HG02840 (cell line): ENCODE data around the gene COQ5.

ENCODE experiments used
- ATAC-seq: cut with Tn5 transposase; IDR thresholded peaks from one replicate; pipeline ENCODE4 v1.9.1; 2021; ENCODE audit warnings: mild to moderate bottlenecking, moderate library complexity, moderate number of reproducible peaks; ENCODE audit not compliant: unreplicated experiment, low FRiP score

COQ5 gene, protein sequence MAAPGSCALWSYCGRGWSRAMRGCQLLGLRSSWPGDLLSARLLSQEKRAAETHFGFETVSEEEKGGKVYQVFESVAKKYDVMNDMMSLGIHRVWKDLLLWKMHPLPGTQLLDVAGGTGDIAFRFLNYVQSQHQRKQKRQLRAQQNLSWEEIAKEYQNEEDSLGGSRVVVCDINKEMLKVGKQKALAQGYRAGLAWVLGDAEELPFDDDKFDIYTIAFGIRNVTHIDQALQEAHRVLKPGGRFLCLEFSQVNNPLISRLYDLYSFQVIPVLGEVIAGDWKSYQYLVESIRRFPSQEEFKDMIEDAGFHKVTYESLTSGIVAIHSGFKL

DNA sequence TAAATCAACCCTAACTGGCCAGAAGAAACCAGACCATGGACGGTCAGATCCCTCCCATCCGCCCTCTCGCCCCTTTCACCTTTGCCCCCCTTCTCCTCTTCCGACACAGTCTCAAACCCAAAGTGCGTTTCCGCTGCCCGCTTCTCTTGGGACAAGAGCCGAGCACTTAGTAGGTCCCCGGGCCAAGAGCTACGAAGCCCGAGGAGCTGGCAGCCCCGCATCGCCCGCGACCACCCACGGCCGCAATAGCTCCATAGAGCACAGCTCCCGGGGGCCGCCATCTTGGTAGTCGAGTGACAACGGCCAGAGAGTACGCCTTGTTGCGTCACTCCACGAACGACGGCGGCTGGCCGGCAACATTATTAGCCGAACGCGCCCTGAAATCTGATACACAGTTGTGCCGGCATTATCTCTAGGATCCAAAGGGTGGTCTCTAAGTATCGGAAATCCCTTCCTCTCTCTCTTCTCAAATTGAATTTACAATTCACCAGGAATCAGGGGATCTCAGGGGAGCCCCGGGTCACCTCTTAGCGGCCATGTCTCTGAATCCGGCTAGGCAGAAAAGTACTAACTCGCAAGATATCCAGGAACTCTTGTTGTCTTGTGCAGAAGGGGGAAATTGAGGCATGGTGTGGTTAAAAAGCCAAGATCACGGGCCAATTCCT lies at the start of gene COQ5:
COQ5 (minus strand) TSS at position 298 of the 665 bp plus-strand sequence; CDS start at position 281, 17 bp downstream.
- peak; percentile 66 for ATAC-seq

DNA sequence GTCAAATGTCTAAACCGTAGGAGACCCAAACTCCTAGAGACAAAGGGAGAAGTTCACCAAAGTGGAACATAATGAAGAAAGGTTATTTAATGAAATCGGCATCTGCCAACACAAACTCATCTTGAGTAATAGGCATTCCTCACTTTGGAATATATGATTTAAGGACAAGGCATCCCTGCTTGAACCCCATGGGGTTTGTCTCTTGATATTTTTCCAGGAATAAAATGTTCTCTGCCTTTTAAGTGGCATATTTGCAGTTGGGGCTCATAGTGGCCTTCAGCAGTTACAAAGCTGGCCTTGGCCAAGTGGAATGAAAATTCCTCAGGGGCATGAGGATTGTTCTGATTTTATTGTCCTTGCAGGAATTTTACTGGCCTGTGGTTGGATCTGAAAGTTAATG lies 45.1 kb upstream of the COQ5 start:
- ATAC-seq = no peak

DNA sequence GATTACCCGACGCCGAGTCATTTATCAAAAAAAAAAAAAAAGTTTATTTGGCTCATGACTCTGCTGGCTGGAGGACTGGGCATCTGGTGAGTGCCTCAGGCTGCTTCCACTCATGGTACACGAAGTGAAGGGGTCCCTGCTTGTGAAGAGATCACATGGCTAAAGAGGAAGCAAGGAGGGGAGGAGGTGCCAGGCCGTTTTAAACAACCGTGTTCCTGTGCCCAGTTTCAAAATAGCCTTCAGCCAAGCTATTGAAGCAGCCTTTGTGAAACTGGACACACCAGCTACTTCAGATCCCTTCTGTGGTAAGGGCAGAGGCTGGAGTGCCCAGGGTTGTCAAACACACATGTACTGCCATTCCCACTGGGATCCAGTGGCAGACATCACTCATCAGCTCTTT lies 44.6 kb upstream of the COQ5 start:
- ATAC-seq = no peak

DNA sequence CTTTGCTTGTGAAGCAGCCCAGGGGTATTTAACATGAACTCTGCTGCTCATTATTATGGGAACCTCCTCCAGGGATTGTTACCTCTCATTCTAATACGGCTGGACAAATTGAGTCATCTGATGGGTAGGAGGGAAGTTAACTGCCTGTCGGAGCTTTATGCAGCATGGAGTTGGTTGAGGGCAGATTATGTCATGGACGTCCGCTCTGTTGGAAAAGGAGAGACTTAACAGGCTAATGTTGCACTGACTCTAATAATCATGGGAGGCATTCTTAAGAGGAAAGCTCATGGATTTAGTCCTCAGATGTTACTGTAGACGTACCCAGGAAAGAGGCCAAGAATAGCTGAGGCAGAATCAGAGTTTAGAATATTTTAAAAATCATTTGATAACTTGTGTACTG lies 42.3 kb upstream of the COQ5 start:
- no peak for ATAC-seq

GRCh38 chr12:120563495-120563894 lies 34.5 kb upstream of the COQ5 start:
- no peak for ATAC-seq

DNA sequence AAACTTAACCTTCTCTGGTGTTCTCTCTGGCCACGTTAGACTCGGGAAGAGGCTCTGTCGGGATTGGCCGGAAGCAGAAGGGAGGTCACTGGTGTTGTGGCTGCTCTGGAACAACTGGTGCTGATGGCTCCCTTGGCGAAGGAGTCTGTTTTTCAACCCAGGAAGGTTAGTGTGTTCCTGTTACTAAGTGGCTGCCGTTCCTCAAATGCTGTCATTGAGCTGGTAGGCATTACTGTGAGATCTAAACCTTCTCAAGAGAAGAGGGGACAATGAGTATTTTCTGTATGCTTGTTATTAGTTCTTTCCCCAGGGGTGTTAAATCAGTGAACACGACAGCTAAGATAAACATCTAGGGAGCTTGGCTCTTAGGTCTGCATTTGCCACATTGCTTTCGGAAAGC lies 33.9 kb upstream of the COQ5 start:
- no peak for ATAC-seq

DNA sequence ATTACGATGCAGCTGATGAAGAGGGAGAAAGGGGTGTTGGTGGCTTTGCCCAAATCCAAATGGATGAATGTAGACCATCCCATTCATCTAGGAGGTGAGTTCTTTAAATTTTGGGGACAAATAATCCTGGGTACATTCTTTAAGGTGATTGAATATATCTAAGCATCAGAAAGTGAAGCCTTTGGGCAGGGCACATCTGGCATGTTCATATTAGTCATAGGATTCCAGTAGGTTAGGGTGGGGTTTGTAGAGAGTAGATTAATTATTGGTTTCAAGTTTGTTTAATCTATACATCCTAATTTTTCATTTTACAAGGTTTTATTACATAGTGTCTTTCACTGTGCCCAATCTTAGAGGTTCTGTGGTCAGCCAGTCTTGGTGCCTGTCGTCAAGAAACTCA lies 28.6 kb upstream of the COQ5 start:
- no peak for ATAC-seq

GRCh38 chr12:120554678-120555077 lies 25.7 kb upstream of the COQ5 start:
- ATAC-seq = no peak

DNA sequence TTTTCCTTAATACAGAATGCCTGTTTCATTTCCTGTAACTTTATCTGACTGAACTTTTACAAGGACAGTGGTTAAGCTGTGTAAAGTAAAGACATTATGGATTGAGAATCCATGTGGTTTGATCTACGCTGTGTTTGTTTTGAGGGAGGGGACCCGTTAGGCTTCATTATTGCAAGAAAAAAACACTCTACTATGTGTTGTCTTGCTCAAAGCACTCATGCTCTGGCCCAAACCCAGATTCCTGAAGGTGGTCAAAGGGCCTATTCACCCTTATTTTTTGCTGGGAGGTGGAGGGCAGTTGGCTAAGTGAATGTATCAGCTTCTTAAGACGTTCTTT lies 17.1 kb upstream of the COQ5 start:
- ATAC-seq = no peak

GRCh38 chr12:120544691-120545090 lies 15.7 kb upstream of the COQ5 start:
- ATAC-seq = no peak

DNA sequence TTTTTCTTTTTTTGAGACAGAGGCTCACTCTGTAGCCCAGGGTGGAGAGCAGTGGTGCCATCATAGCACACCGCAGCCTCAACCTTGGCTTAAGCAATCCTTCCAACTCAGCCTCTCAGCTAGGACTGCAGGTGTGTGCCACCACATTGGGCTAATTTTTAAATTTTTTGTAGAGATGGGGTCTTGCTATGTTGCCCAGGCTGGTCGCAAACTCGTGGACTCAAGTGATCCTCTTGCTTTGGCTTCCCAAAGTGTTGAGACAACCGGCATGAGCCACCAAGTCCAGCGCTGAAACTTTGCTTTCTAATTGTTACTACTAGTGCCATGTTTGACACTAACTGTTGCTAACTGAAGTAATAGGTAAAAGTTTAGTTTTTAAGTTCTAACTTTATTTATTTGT lies 13.2 kb upstream of the COQ5 start:
- ATAC-seq = no peak

- no peak for ATAC-seq
Observed at GRCh38 chr12:120540445-120540844, 11.5 kb upstream of the COQ5 start.

GRCh38 chr12:120539303-120539702 lies 10.3 kb upstream of the COQ5 start:
- ATAC-seq = no peak

GRCh38 chr12:120538281-120539156 lies 9.6 kb upstream of the COQ5 start:
- ATAC-seq = no peak

DNA sequence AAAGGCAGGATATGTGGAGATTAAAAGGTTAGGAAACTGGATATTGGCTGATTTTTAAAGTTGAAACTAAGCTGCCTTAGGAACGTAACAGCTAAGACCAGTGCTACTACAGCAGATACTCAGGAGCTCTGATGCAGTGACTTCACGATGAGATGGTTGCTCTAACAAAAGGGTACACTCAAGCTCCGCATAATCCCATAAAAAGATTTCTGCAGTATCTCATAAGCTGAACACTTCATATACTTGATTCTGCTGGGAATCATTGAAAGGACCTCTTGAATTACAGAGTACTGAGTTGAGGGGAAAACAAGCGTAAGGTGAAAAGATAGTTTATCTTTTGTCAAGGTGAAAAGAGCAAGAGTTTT lies 8.9 kb upstream of the COQ5 start:
- ATAC-seq = no peak

DNA sequence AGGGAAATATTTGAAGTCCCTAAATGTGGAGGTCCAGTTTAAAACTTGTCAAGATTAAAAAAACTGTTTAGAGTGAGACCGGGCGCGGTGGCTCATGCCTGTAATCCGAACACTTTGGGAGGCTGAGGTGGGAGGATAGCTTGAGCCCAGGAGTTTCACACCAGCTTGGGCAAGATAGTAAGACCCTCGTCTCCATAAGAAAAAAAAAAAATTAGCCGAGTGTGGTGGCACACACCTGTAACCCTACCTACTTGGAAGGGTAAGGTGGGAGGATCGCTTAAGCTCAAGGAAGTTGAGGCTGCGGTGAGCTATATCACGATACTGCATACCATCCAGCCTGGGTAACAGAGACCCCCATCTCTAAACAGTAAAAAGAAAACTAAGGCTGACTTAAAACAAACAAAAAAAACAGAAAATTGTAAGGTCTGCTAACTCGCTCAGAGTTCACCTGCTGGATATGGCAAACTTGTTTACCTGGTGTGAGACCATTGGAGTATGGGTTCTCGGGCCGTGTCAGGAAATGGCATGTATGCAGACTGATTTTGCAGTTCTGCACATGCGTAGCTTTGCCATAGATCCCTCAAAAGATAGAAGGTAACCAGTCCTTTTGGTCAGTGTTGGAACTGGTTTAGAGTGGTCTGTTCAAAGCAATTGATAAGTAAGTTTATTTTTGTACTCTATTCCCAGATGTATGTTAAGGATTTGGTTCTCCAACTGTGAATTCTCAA lies 7.3 kb upstream of the COQ5 start:
- ATAC-seq = no peak

- peak; percentile 36 for ATAC-seq
Observed at GRCh38 chr12:120534703-120535655, 6.0 kb upstream of the COQ5 start.

- peak; percentile 64 for ATAC-seq
Observed at GRCh38 chr12:120534203-120534702, 5.3 kb upstream of the COQ5 start, which contains the start of gene RNF10. RNF10 (plus strand) TSS chr12:120534356; CDS start chr12:120534812, 456 bp downstream.

DNA sequence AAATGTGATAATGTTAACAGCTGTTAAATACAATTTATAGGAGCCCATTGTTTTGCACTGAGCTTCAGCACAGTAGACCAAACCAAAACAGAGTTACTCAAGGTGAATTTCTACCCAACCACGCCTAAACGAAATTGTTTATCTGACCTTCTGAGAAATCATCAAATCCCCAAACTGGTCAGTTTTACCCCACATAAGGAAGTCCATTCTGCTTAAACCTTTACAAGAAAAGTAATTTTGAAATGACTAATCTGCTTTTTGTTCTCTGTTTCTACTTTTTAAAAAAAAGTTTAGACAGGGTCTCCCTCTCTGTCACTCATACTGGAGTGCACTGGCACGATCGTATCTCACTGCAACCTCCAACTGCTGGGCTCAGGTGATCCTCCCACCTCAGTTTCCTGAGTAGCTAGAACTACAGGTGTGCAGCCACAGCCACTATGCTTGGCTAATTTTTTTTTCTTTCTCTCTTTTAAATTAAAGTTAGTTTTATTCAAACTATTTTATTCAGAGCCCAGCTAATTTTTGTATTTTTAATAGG lies 3.8 kb upstream of the COQ5 start:
- ATAC-seq = no peak
